NCI-H1417 treated with DMSO at 0.1 percent for 48 hours (cell line): ENCODE measurements around the gene MAMDC4.
"Not testable (repeated sequence)": the region's sequence is repeated elsewhere in the genome, so short reads cannot be mapped to it uniquely, and the experiment has no call there.

ENCODE experiments used
- DNase-seq: peaks from one replicate; lab custom pipeline; 2025; lab: John Stamatoyannopoulos, UW

MAMDC4 gene

DNA sequence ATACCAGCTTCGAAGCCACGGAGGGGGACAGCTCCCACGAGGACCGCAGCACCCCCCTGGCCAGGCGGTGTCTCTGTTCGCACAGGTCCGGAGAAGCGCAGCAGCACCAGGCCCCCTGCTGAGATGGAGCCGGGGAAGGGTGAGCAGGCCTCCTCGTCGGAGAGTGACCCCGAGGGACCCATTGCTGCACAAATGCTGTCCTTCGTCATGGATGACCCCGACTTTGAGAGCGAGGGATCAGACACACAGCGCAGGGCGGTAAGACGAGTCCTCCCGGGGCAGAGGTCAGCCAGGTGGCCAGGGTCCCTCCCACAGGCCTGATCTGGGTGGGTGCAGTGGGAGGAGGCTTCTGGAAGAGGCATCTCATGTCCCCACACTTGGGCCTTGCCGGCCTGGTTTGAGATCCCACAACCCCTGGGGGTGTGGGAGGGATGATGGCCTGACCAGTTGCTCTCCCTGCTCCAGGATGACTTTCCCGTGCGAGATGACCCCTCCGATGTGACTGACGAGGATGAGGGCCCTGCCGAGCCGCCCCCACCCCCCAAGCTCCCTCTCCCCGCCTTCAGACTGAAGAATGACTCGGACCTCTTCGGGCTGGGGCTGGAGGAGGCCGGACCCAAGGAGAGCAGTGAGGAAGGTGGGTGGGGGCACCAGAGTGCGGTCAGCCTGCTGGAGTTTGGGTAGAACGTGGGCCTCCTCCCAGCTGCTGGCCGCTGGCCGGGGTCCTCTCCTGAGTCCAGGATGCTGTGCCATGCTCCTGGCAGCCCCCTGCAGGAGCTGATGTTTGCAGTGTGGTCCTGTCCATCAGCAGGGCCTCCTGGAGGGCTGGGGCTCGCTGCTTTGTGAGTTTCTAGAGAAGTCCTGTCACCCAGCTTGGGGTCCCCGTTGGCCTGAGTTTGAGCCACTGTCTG is 12.7 kb upstream of the MAMDC4 start:
- DNase-seq: no peak

DNA sequence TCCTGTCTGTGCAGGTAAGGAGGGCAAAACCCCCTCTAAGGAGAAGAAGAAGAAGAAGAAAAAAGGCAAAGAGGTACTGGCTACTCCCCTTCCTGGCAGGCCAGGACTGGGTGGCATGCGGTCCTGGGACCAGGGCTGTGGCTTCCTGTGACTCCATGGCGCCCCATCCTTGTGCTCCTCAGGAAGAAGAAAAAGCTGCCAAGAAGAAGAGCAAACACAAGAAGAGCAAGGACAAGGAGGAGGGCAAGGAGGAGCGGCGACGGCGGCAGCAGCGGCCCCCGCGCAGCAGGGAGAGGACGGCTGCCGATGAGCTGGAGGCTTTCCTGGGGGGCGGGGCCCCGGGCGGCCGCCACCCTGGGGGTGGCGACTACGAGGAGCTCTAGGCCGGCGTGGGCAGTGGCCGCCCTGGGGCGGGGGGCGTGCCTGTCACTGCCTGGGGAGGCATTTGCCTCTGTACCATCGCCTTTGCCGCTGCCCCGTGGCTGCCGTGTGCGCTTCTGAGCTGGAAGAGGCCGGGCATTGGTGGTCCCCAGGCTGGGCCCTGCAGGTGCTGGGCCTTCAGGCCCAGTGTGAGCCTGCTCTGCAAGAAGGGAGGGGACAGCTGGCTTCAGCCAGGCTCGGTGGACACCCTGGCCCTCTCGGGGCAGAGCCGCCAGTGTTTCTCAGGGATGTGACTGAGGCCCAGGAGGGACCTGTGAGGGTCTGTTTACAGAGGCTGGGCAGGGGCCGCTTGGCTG is 11.8 kb upstream of the MAMDC4 start:
- DNase-seq: no peak

GRCh38 chr9:136840877-136841645 is 11.1 kb upstream of the MAMDC4 start:
- DNase-seq: peak; percentile 45

GRCh38 chr9:136841646-136842379 is 10.3 kb upstream of the MAMDC4 start:
- not testable (repeated sequence) for DNase-seq

GRCh38 chr9:136842380-136842948 is 9.7 kb upstream of the MAMDC4 start, which contains the start of gene AJM1:
Gene AJM1, plus strand, starts transcription at chr9:136842478. Its CDS starts 1,937 bp downstream, at chr9:136844415.
- not testable (repeated sequence) for DNase-seq

DNA sequence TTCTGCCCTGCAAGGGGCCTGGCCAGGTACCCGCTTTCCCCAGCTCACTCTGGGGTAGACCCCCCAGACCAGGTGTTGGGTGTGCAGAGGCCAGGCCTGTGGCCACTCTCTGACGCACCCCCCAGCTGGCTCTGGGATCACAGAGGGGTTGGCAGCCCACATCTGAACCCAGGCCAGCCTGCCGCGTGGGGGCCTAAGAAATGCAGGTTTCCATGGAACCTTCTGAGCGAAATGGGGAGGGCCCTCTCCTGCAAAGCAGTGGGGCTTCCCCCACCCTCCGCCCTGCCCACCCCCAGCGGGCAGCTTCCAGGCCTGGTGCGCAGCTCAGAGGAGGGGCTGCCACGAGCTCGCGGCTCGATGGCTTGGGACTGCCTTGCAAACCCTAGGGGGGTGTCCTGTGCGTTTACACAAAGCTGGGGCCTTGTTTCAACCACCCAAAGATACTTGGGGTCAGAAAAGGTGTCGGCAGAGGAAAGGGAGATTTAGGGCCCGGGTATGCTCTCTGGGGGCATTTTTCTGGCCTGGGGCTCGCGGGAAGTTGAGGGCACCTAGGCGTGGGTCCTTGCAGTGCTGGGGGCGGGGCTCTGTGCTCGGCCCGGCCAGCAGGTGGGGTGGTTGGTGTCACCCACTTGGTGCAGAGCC is 8.9 kb upstream of the MAMDC4 start:
- not testable (repeated sequence) for DNase-seq

DNA sequence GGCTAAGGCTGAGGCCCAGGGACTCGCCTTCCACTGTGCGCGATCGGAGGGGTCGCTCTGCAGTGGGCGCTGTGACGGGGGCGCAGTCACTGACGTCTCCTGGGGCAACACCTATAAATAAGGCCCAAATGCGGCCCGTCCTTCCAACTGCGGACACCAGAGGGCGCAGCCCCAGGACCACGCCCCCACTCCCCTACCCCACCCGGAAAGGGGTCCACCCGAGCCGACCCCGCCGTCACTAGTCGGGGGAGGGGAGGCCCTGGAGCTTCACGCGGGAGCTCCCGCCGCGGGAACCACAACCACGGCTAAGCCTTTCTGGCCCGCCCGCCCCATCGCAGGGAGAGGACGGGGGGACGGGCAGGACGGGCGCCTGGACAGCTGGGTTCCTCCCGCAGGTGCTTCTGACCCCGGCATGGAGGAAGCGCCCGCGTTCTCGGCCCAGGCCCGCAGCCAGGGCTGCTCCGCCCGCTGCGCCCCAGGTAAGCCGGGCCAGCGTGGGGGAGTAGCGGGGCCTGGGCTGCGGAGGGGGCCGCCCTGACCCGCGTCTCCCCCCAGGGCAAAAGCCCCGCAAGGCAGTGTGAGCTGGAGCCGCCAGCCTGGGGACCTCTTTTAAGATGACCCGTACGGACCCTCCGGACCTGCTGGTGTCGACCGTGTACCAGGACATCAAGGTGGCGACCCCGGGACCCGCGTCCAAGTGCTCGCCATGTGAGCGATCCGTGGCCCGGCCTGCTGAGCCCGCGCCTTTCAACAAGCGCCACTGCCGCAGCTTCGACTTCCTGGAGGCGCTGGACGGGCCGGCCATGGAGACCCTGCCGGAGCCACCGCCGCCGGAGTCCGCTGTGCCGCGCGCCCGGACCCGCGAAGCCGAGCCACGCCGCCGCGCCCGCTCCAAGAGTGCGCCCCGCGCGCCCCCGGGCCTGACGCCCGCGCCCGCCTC is 8.1 kb upstream of the MAMDC4 start:
- DNase-seq: not testable (repeated sequence)

DNA sequence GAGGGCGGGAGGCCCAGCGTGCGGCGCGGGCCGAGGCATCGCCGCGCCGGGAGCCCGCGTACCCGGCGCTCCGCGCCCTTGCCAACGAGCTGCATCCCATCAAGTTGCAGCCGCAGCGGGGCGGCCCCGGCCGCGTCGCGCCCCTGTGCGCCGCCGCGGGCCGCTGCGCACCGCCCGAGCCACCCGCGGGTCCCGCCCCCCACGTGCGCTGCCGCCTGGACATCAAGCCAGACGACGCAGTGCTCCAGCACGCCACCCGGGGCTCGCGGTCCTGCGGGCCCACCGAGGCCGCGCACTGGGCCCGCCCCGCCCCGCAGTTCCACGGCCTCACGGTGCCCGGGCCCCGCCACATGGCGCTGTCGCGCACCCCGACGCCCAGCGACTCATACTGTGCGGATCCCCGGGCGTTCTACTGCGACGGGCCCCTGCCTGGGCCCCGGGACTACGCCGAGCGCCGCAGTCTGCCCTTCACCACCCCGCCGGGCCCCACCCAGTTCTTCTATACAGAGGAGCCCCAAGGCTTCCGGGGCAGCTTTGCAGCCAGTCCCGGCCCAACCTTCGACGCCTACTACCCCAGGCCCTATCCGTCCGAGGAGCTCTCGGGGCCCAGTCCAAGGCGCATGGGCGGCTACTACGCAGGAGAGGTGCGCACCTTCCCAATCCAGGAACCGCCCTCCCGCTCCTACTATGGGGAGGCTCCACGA is 7.2 kb upstream of the MAMDC4 start:
- no peak for DNase-seq

- DNase-seq: no peak
Measured at GRCh38 chr9:136845465-136846260, 6.5 kb upstream of the MAMDC4 start.

DNA sequence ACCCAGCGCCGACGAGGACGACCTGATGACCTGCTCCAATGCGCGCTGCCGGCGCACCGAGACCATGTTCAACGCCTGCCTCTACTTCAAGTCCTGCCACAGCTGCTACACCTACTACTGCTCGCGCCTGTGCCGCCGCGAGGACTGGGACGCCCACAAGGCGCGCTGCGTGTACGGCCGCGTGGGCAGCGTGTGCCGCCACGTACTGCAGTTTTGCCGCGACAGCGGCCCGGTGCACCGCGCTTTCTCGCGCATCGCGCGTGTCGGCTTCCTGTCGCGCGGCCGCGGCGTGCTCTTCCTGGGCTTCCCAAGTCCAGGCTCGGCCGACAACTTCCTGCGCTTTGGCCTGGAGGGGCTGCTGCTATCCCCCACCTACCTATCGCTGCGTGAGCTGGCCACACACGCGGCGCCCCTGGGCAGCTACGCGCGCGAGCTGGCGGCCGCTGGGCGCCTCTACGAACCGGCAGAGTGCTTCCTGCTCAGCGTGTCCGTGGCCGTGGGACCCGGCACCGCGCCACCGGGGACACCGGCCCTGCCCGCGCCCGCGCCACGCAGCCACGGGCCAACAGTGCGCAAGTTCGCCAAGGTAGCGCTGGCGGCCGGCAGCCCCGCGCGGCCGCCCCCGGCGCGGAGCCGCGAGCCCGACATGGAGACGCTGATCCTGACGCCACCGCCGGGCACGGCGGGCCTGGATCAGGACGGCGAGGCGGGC is 5.6 kb upstream of the MAMDC4 start:
- DNase-seq: no peak

DNA sequence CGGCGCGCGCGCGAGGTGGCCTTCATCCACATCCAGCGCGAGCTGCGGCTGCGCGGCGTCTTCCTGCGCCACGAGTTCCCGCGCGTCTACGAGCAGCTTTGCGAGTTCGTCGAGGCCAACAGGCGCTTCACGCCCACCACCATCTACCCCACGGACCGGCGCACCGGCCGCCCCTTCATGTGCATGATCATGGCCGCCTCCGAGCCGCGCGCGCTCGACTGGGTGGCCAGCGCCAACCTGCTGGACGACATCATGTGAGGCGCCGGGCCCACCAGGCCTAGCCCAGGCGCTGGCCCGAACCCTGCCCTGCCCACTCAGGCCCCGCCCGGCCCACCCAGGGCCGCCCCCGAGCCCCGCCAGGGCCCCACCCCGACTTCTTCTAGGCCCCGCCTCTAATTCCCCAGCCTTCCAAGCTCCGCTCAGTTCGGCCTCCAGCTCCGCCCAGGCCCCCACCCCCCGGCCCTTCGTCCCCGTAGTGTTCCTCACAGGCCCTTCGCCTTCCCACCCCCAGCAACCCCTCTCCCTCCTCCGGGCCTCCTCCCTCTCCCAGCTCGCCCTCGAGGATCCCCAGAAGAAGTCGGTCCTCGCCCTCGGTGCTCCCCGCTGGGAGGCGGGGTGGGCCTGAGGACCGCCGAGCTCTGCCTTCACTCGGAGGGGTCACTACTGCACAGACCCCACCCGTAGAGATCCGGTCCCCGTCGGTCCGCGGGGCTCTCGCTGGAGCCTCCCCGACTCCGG is 4.9 kb upstream of the MAMDC4 start:
- DNase-seq: no peak

DNA sequence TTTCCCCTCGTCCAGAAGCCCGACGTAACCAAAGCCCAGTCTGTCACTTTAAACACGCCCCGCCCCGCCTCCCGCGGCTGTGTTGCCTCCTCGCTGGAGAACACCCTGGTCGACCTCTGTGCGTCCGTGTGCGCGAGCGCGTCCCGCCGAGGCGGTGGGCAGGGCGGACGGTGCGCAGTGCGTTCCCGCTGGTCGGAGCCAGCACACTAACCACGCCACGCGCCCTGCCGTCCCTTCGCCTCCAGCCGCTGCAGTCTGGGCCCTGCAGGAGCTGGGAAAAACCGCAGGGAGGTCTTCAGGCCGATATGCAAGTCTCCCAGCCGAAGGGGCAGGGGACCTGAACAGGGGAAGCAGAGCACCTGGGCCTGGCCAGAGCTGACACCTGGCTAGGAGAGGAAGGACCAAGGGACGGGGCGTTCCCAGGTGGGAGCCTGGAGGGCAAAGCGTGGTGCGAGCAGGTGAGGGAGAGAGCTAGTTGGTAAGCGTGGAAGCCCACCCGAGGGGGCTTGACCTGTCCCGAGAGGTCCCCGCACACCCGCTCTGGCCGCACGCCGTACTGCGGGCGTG is 4.2 kb upstream of the MAMDC4 start:
- DNase-seq: no peak

- DNase-seq: no peak
Measured at GRCh38 chr9:136848393-136849037, 3.6 kb upstream of the MAMDC4 start.

- DNase-seq: peak; percentile 98
Measured at GRCh38 chr9:136849038-136849959, 2.8 kb upstream of the MAMDC4 start, which contains the start of gene PHPT1. Gene PHPT1, plus strand, starts transcription at chr9:136849409. Its CDS starts 22 bp downstream, at chr9:136849431.
